Measurements from ENCODE around the gene FAM50A. TPM values are rescaled to one million over a fixed set of nuclear protein-coding genes. Genes with fewer than 3 reads are reported as not detected.

FAM50A gene
- total RNA-seq, 2 donors from 2014 or later: 24.3 to 41.7 TPM

DNA sequence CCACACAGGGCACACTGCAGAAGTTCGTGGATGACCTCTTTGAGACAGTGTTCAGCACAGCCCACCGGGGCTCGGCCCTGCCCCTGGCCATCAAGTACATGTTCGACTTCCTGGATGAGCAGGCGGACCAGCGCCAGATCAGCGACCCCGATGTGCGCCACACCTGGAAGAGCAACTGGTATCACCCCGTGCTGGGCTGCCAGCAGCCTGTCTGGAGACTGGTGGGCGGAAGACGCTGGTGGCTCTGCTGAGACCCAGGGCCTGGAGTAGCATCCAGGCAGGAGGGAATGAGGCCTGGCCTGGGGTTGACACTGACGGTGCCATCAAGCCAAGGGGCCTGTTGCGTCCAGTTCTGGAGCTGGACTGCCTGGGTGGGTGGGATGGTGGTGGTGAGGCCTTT, 26.5 kb downstream of the FAM50A start:
- TF ChIP-seq, protein P1, sequence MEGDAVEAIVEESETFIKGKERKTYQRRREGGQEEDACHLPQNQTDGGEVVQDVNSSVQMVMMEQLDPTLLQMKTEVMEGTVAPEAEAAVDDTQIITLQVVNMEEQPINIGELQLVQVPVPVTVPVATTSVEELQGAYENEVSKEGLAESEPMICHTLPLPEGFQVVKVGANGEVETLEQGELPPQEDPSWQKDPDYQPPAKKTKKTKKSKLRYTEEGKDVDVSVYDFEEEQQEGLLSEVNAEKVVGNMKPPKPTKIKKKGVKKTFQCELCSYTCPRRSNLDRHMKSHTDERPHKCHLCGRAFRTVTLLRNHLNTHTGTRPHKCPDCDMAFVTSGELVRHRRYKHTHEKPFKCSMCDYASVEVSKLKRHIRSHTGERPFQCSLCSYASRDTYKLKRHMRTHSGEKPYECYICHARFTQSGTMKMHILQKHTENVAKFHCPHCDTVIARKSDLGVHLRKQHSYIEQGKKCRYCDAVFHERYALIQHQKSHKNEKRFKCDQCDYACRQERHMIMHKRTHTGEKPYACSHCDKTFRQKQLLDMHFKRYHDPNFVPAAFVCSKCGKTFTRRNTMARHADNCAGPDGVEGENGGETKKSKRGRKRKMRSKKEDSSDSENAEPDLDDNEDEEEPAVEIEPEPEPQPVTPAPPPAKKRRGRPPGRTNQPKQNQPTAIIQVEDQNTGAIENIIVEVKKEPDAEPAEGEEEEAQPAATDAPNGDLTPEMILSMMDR (IDR thresholded peaks at IDR 0.05): no peak

DNA sequence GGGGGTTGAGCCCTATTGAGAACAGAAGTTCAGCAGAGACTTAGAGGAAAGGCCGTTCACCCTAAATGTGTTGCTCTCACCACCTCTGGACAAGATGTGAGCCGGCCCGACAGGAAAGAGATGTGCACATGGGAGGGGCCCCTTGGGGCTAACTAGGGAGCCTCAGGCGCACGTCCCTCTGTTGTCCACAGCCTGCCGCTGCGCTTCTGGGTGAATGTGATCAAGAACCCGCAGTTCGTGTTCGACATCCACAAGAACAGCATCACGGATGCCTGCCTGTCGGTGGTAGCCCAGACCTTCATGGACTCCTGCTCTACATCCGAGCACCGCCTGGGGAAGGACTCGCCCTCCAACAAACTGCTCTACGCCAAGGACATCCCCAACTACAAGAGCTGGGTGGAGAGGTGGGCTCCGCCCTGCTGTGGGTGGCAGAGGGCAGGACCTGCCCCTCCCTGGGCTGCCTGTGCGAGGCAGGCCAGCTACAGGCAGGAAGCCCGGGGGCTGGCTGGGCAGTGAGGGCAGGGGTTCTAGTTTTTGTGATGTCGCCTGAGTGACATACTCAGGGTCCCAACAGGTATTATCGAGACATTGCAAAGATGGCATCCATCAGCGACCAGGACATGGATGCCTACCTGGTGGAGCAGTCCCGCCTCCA, 27.1 kb downstream of the FAM50A start:
- no peaks in the 10 kb centered on the region for H3K4me1 ChIP-seq
- no peaks in the 10 kb centered on the region for H3K27me3 ChIP-seq
- H3K27ac ChIP-seq: no peak overlapping the region
- H3K4me3 ChIP-seq: no peak overlapping the region
- H3K9me3 ChIP-seq: no peaks in the 10 kb centered on the region
- H3K36me3 ChIP-seq: peaks cover 18% of the 10 kb centered on the region
- no peak for DNase-seq (ENCODE audit: low spot score)
- TF ChIP-seq, protein P1 (IDR thresholded peaks at IDR 0.05): no peak

More for the DNA sequence above, 26.5 kb downstream of the FAM50A start:
- Histone ChIP-seq H3K4me1 (no peaks in the 10 kb centered on the region), H3K4me3 (no peak overlapping the region), H3K27ac (no peak overlapping the region), H3K9me3 (no peaks in the 10 kb centered on the region), H3K36me3 (peaks cover 18% of the 10 kb centered on the region), H3K27me3 (no peaks in the 10 kb centered on the region)
- DNase-seq (ENCODE audit: low spot score): no peak

DNA sequence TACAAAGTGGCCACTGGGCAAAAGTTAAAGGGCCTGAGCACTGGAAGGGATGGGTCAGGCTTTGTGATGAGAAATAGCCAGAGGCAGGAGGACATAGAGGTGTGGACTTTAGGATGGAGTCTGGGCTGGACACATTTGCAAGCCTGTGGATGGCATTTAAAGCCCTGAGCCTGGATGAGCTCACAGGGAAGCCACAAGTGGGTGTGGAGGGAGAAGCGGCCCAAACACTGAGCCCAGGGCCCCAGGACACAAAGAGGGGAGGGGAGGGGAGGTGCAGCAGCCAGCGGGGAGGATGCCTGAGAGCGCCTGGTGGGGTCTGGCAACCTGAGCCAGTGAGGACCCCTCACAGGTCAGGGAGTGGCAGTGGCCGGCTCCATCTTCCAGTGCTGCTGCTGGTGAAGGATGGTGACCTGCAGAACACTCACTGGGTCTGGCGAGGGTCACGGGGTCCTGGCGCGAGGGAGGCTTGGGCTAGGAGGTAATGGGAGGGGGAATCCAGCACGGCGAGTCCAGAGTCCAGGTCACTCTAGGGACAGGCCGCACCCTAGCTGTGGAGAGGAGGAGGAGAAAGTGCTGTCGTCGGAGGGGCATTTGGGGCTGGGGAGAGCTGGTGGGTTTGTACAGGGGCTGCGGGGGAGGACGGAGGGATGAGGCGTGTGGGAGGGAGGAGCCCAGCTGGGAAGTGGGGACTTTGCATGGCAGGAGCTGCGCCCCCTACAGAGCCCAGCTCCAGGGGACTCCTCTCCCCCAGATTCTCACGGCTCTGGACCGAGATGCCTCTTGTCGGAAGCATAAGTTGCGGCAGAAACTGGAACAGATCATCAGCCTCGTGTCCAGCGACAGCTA, 28.1 kb downstream of the FAM50A start:
- no peaks in the 10 kb centered on the region for H3K9me3 ChIP-seq
- H3K4me1 ChIP-seq: no peaks in the 10 kb centered on the region
- TF ChIP-seq, protein P1 (IDR thresholded peaks at IDR 0.05): no peak
- H3K27me3 ChIP-seq: no peaks in the 10 kb centered on the region
- no peak for DNase-seq (ENCODE audit: low spot score)
- no peak overlapping the region for H3K27ac ChIP-seq
- H3K4me3 ChIP-seq: no peak overlapping the region
- H3K36me3 ChIP-seq: peaks cover 18% of the 10 kb centered on the region

DNA sequence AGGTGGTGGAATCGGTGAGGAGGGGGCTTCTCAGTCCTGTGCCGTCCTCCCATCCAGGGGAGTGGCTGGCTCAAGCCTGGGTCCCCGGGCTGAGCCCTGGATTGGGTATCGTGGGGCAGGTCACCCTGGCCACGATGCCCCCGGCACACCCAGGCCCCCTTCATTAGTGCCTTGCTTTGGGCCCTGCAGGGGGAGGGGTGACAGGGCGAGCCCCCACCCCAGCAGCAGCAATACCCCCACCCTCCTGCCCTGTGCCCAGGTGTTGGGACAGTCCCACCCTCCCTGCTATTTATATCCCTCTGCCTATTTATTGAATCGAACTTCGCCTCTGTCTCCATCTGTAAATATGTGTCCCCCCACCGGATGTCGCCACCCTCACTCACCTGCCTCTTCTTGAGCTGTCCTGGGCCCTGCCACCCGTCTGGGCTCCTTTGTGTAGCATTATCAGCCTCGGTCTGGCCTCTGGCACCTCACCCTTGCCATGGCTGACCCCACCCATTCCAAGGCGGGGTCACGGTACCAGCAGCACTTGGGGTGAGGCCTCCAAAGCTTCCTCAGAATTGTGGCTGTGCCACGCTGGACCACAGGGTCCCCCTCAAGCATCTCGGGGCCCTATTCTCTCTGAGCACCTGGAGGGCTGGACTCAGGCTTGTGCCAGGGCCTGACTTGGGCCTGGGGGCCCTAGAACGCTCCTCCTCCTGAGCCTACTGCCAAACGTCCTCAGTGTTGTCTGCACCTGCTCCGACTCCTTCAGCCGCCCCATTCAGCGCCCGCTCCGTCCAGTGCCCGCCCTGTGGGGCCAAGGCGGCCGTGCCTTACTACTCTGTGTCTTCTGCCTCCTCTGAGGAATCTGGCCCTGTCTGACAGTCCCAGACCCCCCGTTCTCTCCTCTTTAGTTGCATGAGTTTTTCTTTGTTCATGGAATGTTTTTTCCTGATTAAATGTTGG, 29.0 kb downstream of the FAM50A start:
- H3K36me3 ChIP-seq: peaks cover 18% of the 10 kb centered on the region
- TF ChIP-seq, protein P1 (IDR thresholded peaks at IDR 0.05): no peak
- H3K27ac ChIP-seq: no peak overlapping the region
- H3K4me1 ChIP-seq: peaks cover 0 to 2% of the 10 kb centered on the region in 2 donors
- no peak overlapping the region for H3K4me3 ChIP-seq
- no peaks in the 10 kb centered on the region for H3K27me3 ChIP-seq
- no peaks in the 10 kb centered on the region for H3K9me3 ChIP-seq
- no peak for DNase-seq (ENCODE audit: low spot score)

DNA sequence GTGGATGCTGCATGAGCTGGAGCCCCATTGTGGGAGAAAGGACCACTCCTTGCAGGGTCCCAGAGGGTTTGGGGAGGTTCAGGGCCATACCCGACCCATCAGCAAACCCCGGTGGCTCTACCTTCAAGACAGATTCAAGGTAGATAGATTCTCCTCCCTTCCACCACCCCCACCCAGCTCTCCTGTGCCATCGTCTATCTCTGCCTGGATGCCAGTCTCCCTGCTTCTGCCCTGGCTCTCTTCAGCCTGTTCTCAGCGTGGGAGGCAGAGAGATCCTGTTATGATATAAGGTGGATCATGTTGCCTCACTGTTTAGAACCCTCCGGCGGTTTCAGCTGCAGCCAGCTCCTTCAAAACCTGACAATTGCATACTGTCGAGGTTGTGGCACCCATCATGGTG, 29.7 kb downstream of the FAM50A start:
- H3K4me1 ChIP-seq: peaks cover 0 to 5% of the 10 kb centered on the region in 2 donors
- no peak for DNase-seq (ENCODE audit: low spot score)

More for the DNA sequence above, 29.7 kb downstream of the FAM50A start:
- H3K27ac ChIP-seq: no peak overlapping the region
- H3K27me3 ChIP-seq: no peaks in the 10 kb centered on the region
- no peaks in the 10 kb centered on the region for H3K9me3 ChIP-seq
- no peak overlapping the region for H3K4me3 ChIP-seq
- TF ChIP-seq, protein P1 (IDR thresholded peaks at IDR 0.05): no peak
- H3K36me3 ChIP-seq: peaks cover 18% of the 10 kb centered on the region
